GM19238 (cell line): ENCODE data around the gene MAP4K2.
"Not testable (repeated sequence)": the region's sequence is repeated elsewhere in the genome, so short reads cannot be mapped to it uniquely, and the experiment has no call there.

Experiments used
- DNase-seq: peaks from one replicate; pipeline ENCODE4 v3.0.0; 2011; ENCODE audit warnings: low spot score; ENCODE audit not compliant: insufficient read length

Gene MAP4K2

GRCh38 chr11:64803158-64803845 lies at the start of gene MAP4K2:
Gene MAP4K2, minus strand, starts transcription at chr11:64803214. Its CDS starts 65 bp downstream, at chr11:64803149.
- DNase-seq: peak; percentile 95

- no peak for DNase-seq
These were observed 48.9 kb upstream of the MAP4K2 start for GRCh38 chr11:64851831-64852351.

GRCh38 chr11:64850979-64851567 lies 48.1 kb upstream of the MAP4K2 start:
- DNase-seq: peak; percentile 95

DNA sequence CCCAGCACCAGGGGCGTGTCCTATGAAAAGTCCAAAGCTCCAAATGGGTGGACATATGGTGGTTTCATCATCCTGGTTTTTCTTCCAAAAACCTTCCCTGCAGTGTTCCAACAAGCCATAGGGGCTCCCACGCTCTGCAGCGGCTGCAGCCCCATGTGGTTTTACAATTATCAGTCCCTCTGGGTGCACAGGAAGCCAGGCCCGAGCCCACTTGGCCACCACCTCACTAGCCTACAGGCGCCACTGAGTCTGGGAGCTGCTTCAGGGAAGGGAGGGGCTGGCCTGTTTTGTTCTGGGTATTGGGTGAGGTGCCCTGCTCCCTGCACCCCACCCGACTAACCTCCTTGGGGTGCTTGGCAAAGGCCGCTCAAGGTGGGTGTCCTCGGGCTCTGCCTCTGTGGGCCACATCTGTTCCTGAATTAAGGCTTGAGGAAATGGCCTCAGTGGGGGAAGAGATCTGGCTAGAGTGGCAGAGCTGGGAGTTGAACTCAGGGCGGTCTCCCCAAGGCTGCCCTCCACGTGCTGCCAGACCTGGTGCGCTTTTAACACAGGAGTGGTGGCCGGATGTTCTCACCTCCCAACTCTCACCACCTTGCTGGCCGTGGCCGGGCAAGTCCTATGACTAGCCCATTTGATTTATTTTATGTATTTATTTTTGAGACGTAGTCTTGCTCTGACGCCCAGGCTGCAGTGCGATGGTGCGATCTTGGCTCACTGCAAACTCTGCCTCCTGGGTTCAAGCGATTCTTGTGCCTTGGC lies 46.8 kb upstream of the MAP4K2 start:
- DNase-seq: no peak

DNA sequence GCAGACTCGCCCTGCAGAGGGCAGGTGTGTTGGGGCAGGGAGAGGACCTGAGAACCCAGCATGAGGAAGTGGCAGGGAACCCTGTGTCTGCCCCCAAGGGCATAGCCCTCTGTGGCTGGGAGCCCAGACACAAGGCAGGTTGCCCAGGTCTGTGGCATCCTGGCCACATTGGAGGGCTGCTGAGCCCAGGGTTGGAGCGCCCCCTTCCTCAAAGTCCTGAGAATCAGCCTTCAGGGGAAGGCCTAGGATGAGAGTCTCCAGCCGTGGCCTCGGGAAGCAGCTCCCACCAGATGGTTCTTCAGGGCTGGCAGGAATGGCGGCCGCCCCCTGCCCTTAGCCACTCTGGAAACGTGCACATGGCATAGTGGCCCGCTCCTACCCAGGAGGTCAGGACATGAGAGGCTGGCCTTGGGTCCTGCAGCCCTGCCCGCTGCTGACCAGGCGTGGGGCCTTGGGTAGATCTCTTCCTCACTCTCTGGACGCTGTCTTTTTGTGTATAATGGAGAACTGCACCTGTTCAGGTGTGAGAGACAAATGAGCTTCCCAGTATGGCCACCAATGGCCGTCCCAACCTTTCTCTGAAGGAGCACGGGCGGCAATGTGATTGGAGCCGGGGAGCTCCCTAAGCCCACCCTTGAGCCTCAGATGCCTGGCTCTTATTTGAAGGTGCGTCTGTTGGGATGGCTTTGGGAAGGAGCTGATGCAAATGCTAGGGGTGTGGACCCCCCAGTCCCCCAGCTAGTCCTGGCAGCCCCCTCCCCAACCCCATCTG lies 46.0 kb upstream of the MAP4K2 start:
- no peak for DNase-seq

DNA sequence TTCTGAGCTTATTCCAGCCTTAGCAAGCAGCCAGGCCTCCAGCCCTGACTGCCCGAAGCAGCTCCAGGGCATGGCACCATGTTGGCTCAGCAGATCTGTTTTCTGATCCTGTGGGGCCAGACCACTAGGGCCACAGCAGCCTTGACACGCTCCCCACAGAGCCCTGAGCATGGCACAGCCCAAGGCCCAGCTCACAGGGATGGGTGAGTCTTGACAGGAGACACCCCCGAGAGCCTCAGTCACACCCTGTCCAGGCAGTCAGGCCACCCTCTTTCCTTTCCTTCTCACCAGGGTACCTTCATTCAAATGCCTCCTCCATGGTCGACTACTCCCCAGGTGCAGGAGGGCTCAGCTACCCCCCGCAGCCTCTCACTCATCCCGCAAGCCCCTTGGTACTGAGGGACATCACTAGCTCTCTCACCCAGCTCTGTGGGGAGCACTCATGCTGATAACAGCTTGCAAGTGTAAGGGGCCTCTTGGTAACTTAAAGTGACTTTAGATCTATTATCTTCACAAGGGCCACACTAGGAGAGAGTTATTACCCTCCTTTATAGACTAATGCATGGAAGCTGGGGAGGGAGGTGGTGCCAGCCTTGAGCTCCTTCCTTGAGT lies 45.3 kb upstream of the MAP4K2 start:
- no peak for DNase-seq

- peak; percentile 91 for DNase-seq
These were observed 44.1 kb upstream of the MAP4K2 start for GRCh38 chr11:64846998-64847666.

DNA sequence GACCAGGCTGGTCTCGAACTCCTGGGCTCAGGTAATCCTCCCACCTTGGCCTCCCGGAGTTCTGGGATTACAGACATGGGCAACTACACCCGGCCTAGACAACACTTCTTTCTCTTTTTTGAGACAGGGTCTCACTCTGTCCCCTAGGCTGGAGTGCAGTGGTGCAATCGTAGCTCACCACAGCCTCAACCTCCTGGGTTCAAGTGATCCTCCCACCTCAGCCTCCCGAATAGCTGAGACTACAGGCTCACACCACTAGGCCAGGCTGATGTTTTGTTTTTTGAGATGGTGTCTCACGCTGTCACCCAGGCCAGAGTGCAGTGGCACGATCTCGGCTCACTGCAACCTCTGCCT lies 42.7 kb upstream of the MAP4K2 start:
- DNase-seq: not testable (repeated sequence)

GRCh38 chr11:64845129-64845775 lies 42.2 kb upstream of the MAP4K2 start:
- DNase-seq: no peak

- peak; percentile 78 for DNase-seq
These were observed 41.5 kb upstream of the MAP4K2 start, which contains the start of gene CDC42BPG for GRCh38 chr11:64844330-64845128. Gene CDC42BPG, minus strand, starts transcription at chr11:64844653. Its CDS starts 84 bp downstream, at chr11:64844569.

DNA sequence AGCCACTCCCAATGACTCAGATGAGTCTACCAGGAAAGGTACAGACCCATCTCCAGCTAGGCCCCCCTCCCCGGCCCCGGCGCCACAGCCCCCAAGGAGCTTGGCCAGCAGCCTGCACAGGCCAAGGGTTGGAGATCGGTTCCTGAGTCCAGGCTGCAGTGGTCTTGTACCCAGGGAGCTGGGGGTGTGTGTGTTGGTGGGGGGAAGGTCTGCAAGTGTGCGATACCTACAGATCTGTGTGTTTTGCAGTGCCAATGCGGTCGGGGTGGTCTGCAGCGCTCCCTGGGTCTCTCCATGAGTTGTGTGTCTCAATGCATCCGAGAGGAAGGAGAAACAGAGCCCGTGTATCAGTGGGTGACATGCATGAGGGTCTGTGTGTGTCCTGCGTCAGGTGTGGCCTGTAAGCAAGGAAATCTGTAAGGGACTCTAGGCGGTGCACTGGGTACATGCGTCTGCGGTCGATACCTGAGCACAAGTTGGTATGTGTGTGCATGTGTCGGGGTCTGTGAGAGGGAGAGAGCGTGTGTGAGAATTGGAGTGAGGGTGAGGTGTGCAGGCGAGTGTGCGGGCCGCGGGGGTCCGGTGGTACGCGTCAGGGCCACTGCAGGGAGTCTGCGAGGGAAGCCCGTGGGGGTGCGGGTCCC lies 40.8 kb upstream of the MAP4K2 start:
- no peak for DNase-seq

GRCh38 chr11:64842851-64843685 lies 40.1 kb upstream of the MAP4K2 start:
- DNase-seq: no peak

GRCh38 chr11:64842366-64842759 lies 39.3 kb upstream of the MAP4K2 start:
- DNase-seq: no peak

DNA sequence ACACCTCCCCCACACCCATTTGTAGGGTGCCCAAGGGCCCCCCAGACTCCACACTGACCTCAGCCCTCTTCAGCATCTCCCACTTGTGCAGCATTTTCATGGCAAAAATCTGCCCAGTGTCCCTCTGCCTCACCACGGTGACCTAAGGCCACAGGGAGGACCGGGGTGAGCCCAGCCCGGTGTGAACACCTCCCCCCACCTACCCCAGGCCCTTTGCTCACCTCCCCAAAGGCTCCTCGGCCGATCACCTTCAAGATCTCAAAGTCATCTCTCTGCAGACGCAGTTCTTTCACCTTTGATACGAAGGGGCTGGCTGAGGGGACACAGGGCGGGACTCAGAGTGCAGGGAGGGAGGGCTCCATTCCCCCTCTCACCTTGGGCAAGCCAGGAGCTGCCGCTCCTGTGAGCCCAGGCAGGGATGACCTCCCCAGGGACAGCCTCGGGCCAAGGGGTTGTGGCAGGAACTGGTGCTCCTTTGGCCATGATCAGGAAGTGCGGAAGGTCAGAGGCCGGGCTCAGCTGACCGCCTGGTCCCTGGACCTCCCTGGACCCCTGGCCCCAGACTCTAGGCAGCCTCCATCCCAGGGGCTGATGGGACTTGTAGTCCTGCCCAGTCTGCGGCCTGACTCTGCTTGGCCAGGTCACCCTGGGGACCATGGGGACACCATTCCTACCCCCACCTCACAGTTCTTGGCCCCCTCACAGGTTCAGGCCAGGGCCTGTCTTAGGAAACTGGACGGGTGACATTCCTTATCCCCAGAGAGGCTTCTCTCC lies 38.8 kb upstream of the MAP4K2 start:
- DNase-seq: no peak

- no peak for DNase-seq
These were observed 37.1 kb upstream of the MAP4K2 start for GRCh38 chr11:64839887-64840782.

- no peak for DNase-seq
These were observed 36.3 kb upstream of the MAP4K2 start for GRCh38 chr11:64839335-64839734.
